ENCODE results near the gene L3MBTL4. TPM values are rescaled to one million over a fixed set of nuclear protein-coding genes. Genes with fewer than 3 reads are reported as not detected.

The L3MBTL4 gene
- total RNA-seq, 2 donors from 2014 or later = 10.9 to 11.2 TPM

- intact Hi-C loops (cut with DNase I) = no loop called here
- no peak for ATAC-seq
- H3K4me3 ChIP-seq = no peak overlapping the region
- H3K27ac ChIP-seq = no peak overlapping the region
- TF ChIP-seq CTCF (IDR thresholded peaks at IDR 0.05) = no peak
- TF ChIP-seq POLR2A (IDR thresholded peaks at IDR 0.05) = no peak
- H3K36me3 ChIP-seq (replicated peaks in 1 of 2; ENCODE audit: insufficient read depth in 1 of 2, low read depth in 2 of 2) = no peaks in the 10 kb centered on the region
- H3K27me3 ChIP-seq = no peaks in the 10 kb centered on the region
- no peaks in the 10 kb centered on the region for H3K4me1 ChIP-seq
- no peak for DNase-seq
- no peaks in the 10 kb centered on the region for H3K9me3 ChIP-seq
- WGBS, 2 donors = 93% methylated on average over 9 of the region's 9 CpGs
These were observed 420.8 kb downstream of the L3MBTL4 start for GRCh38 chr18:5993938-5994337.

GRCh38 chr18:5992381-5992780, 422.3 kb downstream of the L3MBTL4 start:
- no peak overlapping the region for H3K27ac ChIP-seq
- no peaks in the 10 kb centered on the region for H3K4me1 ChIP-seq
- H3K4me3 ChIP-seq = no peak overlapping the region
- no peak for TF ChIP-seq POLR2A (IDR thresholded peaks at IDR 0.05)
- TF ChIP-seq CTCF (IDR thresholded peaks at IDR 0.05) = no peak
- H3K27me3 ChIP-seq = no peaks in the 10 kb centered on the region
- no peaks in the 10 kb centered on the region for H3K36me3 ChIP-seq (replicated peaks in 1 of 2; ENCODE audit: insufficient read depth in 1 of 2, low read depth in 2 of 2)
- intact Hi-C loops (cut with DNase I) = no loop called here
- DNase-seq (no peak), ATAC-seq (no peak)
- no peaks in the 10 kb centered on the region for H3K9me3 ChIP-seq
- 93 to 96% methylated on average over 7 of the region's 7 CpGs for WGBS, 2 donors

GRCh38 chr18:5987249-5987648, 427.5 kb downstream of the L3MBTL4 start:
- Histone ChIP-seq H3K27ac (no peak overlapping the region), H3K4me3 (no peak overlapping the region), H3K9me3 (no peaks in the 10 kb centered on the region), H3K27me3 (no peaks in the 10 kb centered on the region), H3K4me1 (no peaks in the 10 kb centered on the region), H3K36me3 (replicated peaks in 1 of 2; ENCODE audit: insufficient read depth in 1 of 2, low read depth in 2 of 2) (no peaks in the 10 kb centered on the region)
- 71 to 77% methylated on average over 5 of the region's 5 CpGs for WGBS, 2 donors
- intact Hi-C loops (cut with DNase I) = no loop called here
- no peak for ATAC-seq
- DNase-seq = no peak
- no peak for TF ChIP-seq POLR2A (IDR thresholded peaks at IDR 0.05)
- TF ChIP-seq CTCF (IDR thresholded peaks at IDR 0.05) = no peak

GRCh38 chr18:5986257-5986931, 428.3 kb downstream of the L3MBTL4 start:
- TF ChIP-seq POLR2A (IDR thresholded peaks at IDR 0.05) = no peak
- ATAC-seq (no peak), DNase-seq (no peak)
- no peaks in the 10 kb centered on the region for H3K9me3 ChIP-seq
- H3K4me1 ChIP-seq = no peaks in the 10 kb centered on the region
- intact Hi-C loops (cut with DNase I) = no loop called here
- H3K4me3 ChIP-seq = no peak overlapping the region
- WGBS, 2 donors = 82 to 83% methylated on average over 5 of the region's 5 CpGs
- H3K27ac ChIP-seq = no peak overlapping the region
- no peaks in the 10 kb centered on the region for H3K27me3 ChIP-seq
- no peaks in the 10 kb centered on the region for H3K36me3 ChIP-seq (replicated peaks in 1 of 2; ENCODE audit: insufficient read depth in 1 of 2, low read depth in 2 of 2)

- DNase-seq (no peak), ATAC-seq (no peak)
- H3K9me3 ChIP-seq = no peaks in the 10 kb centered on the region
- intact Hi-C loops (cut with DNase I) = no loop called here
- H3K4me1 ChIP-seq = no peaks in the 10 kb centered on the region
- no peak overlapping the region for H3K4me3 ChIP-seq
- H3K36me3 ChIP-seq (replicated peaks in 1 of 2; ENCODE audit: insufficient read depth in 1 of 2, low read depth in 2 of 2) = no peaks in the 10 kb centered on the region
- no peak for TF ChIP-seq POLR2A (IDR thresholded peaks at IDR 0.05)
- TF ChIP-seq CTCF (IDR thresholded peaks at IDR 0.05) = no peak
- 67 to 87% methylated on average over 1 of the region's 1 CpG for WGBS, 2 donors
- H3K27ac ChIP-seq = no peak overlapping the region
- no peaks in the 10 kb centered on the region for H3K27me3 ChIP-seq
These were observed 430.5 kb downstream of the L3MBTL4 start for GRCh38 chr18:5984245-5984644.

Measured in body of pancreas (tissue), 4 donors.